Measurements from ENCODE around the gene FMNL1.

- TF ChIP-seq, protein P1, sequence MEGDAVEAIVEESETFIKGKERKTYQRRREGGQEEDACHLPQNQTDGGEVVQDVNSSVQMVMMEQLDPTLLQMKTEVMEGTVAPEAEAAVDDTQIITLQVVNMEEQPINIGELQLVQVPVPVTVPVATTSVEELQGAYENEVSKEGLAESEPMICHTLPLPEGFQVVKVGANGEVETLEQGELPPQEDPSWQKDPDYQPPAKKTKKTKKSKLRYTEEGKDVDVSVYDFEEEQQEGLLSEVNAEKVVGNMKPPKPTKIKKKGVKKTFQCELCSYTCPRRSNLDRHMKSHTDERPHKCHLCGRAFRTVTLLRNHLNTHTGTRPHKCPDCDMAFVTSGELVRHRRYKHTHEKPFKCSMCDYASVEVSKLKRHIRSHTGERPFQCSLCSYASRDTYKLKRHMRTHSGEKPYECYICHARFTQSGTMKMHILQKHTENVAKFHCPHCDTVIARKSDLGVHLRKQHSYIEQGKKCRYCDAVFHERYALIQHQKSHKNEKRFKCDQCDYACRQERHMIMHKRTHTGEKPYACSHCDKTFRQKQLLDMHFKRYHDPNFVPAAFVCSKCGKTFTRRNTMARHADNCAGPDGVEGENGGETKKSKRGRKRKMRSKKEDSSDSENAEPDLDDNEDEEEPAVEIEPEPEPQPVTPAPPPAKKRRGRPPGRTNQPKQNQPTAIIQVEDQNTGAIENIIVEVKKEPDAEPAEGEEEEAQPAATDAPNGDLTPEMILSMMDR (IDR thresholded peaks at IDR 0.05) = no peak
- no peak for TF ChIP-seq POLR2A (IDR thresholded peaks at IDR 0.05)
Measured at GRCh38 chr17:45296833-45297124, 75.1 kb downstream of the FMNL1 start.
